RWPE1 (cell line): Measurements from ENCODE around the gene SESN3.

Experiments
- CTCF ChIA-PET: fragments of 350-600 bp; sonication (Branson Sonifier 250); formaldehyde crosslinking; extraction: SDS; loops from one replicate; lab custom pipeline; 2021; lab: Yijun Ruan, JAX
- POLR2A ChIA-PET: fragments of 400-600 bp; formaldehyde crosslinking; extraction: SDS; loops from one replicate; lab custom pipeline; 2020; ENCODE audit warnings: antibody characterized with exemption; ENCODE audit not compliant: low non-redundant PET; lab: Yijun Ruan, JAX
- DNase-seq: peaks from one replicate; pipeline ENCODE4 v3.0.0; 2012; ENCODE audit warnings: low spot score
- H3K27ac ChIP-seq: fragments of 450-650 bp; 2 replicates; pipeline ENCODE4 v1.5.1; 2017
- TF ChIP-seq, protein P1 (sequence below): fragments of 450-650 bp; conservative IDR thresholded peaks from 2 replicates; pipeline ENCODE4 v1.5.1; 2017; ENCODE audit warnings: low read depth, mild to moderate bottlenecking

SESN3 gene

DNA sequence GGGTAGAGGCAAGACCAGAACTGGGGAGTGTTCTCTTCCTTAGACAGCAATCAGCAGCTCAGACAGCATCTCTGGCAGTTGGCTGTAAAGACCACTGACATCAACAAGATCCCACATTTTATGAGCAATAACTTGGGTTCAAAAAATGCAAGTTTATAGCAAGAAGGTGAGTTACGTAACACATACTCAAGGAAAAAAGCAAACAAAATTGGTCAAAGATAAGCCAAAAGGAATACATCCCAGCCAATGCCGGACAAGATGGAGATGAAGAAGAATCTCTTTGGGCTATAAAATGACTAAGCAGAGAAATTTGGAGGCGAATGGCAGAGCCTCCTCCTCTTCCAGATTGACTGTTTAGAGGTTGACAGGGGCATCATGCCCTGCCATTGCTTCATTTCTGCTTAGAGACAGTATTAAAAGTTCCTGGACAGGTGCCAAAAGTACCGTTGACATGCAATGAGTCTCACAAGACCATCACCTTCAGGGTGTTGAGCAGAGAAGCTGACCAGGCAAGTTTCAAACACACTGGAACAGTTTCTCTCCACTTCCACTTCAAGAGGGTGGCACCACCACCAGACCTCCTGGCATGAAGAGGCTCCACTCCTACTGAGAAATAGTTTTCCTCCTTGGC is 85.5 kb downstream of the SESN3 start:
- ChIA-PET CTCF (no interaction called here), POLR2A (no interaction called here)
- no peak for DNase-seq
- H3K27ac ChIP-seq = peak overlapping the region; percentile 42
- TF ChIP-seq, protein P1, sequence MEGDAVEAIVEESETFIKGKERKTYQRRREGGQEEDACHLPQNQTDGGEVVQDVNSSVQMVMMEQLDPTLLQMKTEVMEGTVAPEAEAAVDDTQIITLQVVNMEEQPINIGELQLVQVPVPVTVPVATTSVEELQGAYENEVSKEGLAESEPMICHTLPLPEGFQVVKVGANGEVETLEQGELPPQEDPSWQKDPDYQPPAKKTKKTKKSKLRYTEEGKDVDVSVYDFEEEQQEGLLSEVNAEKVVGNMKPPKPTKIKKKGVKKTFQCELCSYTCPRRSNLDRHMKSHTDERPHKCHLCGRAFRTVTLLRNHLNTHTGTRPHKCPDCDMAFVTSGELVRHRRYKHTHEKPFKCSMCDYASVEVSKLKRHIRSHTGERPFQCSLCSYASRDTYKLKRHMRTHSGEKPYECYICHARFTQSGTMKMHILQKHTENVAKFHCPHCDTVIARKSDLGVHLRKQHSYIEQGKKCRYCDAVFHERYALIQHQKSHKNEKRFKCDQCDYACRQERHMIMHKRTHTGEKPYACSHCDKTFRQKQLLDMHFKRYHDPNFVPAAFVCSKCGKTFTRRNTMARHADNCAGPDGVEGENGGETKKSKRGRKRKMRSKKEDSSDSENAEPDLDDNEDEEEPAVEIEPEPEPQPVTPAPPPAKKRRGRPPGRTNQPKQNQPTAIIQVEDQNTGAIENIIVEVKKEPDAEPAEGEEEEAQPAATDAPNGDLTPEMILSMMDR = no peak

DNA sequence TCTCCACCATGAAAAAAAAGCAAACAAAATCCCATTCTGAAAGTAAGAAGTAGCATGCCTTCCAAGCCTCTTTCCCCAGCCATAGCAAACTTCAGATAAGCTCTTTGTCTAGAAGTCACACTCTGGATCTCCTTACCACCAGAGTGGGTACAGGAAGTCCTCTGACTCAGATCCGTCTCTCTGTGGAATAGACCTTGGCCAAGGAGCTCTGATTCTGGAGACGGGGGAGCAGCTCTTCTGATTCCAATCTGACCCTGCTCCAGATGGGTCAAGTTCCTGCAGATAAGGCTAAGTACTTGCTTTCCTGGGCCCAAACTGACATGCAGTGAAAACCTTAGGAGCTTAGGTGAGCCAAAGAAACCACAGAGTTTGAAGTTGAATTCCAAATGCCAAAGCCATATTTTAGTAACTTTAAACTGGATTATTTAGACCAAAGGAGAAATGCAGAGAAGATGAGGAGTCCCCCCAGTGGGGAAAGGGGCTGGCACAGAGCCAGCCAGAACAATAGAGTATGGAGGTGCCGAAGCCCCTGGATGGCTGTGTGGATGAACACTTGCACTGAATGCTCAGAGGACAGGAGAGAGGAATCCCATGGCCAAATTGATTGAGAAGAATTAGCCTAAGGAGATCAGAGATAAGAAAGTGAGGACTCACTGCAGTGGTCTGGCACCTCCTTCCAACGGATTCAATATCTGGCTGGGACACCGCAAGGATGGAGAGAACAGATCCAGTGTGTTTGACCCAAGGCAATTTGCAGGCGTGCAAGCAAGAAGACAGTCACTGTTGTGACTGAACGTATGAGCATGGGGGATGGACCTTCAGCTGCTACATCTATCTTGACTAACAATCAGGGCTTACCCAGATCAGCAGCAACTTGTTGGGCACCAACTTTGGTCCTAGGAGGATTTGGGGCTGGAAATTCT is 86.4 kb downstream of the SESN3 start:
- ChIA-PET POLR2A (no interaction called here), CTCF (interaction anchor here (0.6 kb wide), 1 partner anchor 598 kb away, joined by 6 read pairs; no protein-coding TSS in a partner anchor)
- no peak overlapping the region for H3K27ac ChIP-seq
- TF ChIP-seq, protein P1 = no peak
- no peak for DNase-seq

DNA sequence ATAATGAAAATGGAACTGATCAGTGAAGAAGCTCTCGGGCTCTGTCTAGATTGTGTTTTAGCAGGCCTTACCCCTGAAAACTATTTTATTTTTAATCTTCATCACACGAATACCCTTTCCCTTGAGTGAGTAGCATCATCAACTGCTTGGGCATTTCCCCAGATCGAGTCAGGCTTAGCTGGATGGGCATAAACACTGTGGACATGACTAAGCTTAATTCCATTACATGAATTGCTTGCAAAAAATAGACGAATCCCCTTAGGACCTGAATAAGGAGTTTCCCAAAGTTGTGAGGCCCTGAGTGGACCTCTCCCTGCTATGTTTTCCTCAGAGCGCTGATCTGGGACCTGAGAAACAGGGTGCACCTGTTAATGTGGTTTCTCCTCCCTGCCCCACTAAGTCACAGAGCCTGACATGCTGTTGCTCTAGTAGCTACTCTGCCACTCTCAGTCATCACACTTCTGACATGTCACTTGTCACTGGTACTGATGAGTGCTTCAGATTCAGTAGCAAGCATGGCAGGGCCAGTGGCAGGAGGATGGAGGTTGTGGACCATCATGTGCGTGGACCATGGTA is 87.8 kb downstream of the SESN3 start:
- ChIA-PET CTCF (no interaction called here), POLR2A (no interaction called here)
- DNase-seq = no peak
- TF ChIP-seq, protein P1 = no peak
- H3K27ac ChIP-seq = no peak overlapping the region

DNA sequence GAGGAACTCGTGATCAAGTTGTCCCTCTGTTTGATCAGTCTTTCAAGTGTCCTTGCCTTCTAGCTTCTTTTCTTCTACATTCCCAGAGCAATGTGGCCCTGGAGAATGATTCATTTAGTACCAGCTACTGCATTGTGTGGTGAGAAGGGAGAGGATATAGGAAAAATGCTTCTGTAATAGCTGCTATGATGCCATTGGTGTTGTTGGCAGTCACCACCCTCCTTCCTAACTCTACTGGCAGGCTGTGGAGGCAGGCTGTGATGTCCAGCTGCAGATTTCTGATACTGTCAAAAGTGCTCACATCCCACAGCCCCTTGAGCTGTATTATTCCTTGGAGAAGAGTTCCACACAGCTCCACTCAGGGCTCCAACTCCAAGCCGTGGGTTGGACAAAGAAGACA is 88.6 kb downstream of the SESN3 start:
- DNase-seq = no peak
- CTCF ChIA-PET = no interaction called here
- POLR2A ChIA-PET = no interaction called here
- TF ChIP-seq, protein P1 = no peak
- H3K27ac ChIP-seq = no peak overlapping the region

DNA sequence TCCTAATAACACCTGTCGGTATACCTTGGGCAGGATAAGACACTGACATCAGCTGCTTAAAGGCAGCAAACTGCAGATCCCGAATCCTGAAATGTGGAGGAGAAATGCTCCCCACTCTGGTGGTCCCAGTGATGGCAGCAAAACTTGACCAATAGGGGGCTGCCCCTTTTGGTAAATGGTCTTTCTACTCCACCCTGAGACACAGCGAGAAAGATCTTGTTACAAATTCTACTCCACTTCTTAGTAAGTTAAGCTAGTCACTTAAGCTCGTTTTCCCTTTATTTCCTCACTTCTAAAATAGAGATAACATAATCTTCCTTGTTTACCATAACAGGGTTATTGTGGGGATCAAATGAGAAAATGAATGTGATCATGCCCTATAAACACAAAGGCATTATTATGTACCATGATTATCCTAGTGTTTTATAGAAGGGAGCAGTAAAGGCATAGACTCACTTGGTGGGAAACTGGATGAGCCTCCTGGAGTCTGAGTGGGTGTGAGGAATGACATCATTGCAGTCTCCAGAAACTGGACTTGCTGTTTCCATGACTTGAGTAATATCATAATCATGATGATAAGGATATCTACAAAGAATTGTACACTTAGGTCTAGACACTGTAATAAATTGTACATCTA is 90.5 kb downstream of the SESN3 start:
- POLR2A ChIA-PET = no interaction called here
- CTCF ChIA-PET = interaction anchor here (0.7 kb wide), 1 partner anchor 565 kb away, joined by 4 read pairs; no protein-coding TSS in a partner anchor
- DNase-seq = no peak
- TF ChIP-seq, protein P1 = no peak
- H3K27ac ChIP-seq = no peak overlapping the region

DNA sequence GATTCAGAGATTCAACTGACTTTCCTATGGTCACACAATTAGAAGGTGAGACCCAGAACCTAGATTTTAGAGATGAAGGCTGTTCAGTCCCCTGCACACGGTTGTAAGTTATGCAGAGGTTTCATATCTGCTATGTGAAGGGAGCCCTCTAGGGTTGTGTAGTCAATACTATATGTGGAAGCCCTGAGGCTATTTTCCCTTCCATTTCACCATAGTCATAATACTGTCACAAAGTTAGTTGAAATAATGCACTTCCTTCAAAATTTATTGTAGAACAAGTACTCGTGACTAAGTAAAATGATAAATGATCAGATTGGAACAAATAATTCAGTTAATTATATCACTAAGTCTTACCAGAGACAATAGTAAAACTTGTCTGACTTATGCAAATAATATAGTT is 92.6 kb downstream of the SESN3 start:
- TF ChIP-seq, protein P1 = no peak
- no peak for DNase-seq
- ChIA-PET CTCF (no interaction called here), POLR2A (no interaction called here)
- no peak overlapping the region for H3K27ac ChIP-seq
